A673 (cell line): ENCODE results near the gene ENDOU.

Source experiments
- EZH2 ChIP-seq: fragments of 200-600 bp; sonication (generic); IDR thresholded peaks from 2 replicates; pipeline ENCODE4 v1.6.1; 2017; ENCODE audit warnings: borderline replicate concordance, low read depth, mild to moderate bottlenecking, mixed read lengths, antibody characterized with exemption, low read length; ENCODE audit not compliant: poor library complexity, severe bottlenecking
- TF ChIP-seq, protein P1 (sequence below): fragments of 300-800, 200-600 bp; sonication (generic); conservative IDR thresholded peaks from 2 replicates; pipeline ENCODE4 v1.5.1; 2017; ENCODE audit warnings: low read depth, mild to moderate bottlenecking, antibody characterized with exemption, low read length, moderate library complexity, mixed read lengths

- TF ChIP-seq, protein P1, sequence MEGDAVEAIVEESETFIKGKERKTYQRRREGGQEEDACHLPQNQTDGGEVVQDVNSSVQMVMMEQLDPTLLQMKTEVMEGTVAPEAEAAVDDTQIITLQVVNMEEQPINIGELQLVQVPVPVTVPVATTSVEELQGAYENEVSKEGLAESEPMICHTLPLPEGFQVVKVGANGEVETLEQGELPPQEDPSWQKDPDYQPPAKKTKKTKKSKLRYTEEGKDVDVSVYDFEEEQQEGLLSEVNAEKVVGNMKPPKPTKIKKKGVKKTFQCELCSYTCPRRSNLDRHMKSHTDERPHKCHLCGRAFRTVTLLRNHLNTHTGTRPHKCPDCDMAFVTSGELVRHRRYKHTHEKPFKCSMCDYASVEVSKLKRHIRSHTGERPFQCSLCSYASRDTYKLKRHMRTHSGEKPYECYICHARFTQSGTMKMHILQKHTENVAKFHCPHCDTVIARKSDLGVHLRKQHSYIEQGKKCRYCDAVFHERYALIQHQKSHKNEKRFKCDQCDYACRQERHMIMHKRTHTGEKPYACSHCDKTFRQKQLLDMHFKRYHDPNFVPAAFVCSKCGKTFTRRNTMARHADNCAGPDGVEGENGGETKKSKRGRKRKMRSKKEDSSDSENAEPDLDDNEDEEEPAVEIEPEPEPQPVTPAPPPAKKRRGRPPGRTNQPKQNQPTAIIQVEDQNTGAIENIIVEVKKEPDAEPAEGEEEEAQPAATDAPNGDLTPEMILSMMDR: no peak
- no peak for TF ChIP-seq EZH2
Measured at GRCh38 chr12:47711448-47711847, 13.8 kb downstream of the ENDOU start.
